ENCODE data around the gene MTHFSD. TPM values are rescaled to one million over a fixed set of nuclear protein-coding genes. Genes with fewer than 3 reads are reported as not detected.

The MTHFSD gene
- total RNA-seq, 1 donor, result 14.7 TPM

DNA sequence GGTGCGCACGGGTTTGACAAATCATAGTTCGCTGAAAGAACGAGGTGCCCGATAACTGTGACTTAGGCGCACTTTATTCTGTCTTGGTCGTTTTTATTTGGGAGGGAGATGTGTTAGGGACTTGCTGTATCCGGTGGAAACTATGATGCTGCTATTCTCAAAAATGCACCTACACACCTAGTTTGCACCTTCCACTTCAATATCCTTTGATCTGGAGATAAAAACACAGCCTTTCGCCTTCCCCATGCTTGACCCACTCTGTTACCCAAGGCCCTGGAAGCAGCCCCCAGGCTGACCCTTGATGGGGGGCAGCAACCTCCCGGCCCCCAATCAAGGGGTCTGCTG is 59.7 kb downstream of the MTHFSD start:
- H3K4me3 ChIP-seq (ENCODE audit: low read depth, low read length), result no peak overlapping the region
- DNase-seq (ENCODE audit: low read depth), result no peak
- TF ChIP-seq, protein P1, sequence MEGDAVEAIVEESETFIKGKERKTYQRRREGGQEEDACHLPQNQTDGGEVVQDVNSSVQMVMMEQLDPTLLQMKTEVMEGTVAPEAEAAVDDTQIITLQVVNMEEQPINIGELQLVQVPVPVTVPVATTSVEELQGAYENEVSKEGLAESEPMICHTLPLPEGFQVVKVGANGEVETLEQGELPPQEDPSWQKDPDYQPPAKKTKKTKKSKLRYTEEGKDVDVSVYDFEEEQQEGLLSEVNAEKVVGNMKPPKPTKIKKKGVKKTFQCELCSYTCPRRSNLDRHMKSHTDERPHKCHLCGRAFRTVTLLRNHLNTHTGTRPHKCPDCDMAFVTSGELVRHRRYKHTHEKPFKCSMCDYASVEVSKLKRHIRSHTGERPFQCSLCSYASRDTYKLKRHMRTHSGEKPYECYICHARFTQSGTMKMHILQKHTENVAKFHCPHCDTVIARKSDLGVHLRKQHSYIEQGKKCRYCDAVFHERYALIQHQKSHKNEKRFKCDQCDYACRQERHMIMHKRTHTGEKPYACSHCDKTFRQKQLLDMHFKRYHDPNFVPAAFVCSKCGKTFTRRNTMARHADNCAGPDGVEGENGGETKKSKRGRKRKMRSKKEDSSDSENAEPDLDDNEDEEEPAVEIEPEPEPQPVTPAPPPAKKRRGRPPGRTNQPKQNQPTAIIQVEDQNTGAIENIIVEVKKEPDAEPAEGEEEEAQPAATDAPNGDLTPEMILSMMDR (IDR thresholded peaks at IDR 0.05; ENCODE audit: insufficient read depth, low read depth, low read length), result no peak

GRCh38 chr16:86494565-86495356 is 60.3 kb downstream of the MTHFSD start:
- H3K4me3 ChIP-seq (ENCODE audit: low read depth, low read length), result no peak overlapping the region
- DNase-seq (ENCODE audit: low read depth), result no peak
- TF ChIP-seq, protein P1 (IDR thresholded peaks at IDR 0.05; ENCODE audit: insufficient read depth, low read depth, low read length), result no peak

- no peak overlapping the region for H3K4me3 ChIP-seq (ENCODE audit: low read depth, low read length)
- TF ChIP-seq, protein P1 (IDR thresholded peaks at IDR 0.05; ENCODE audit: insufficient read depth, low read depth, low read length), result no peak
- no peak for DNase-seq (ENCODE audit: low read depth)
These were observed 60.9 kb downstream of the MTHFSD start for GRCh38 chr16:86494039-86494564.

- DNase-seq (ENCODE audit: low read depth), result no peak
- H3K4me3 ChIP-seq (ENCODE audit: low read depth, low read length), result no peak overlapping the region
- TF ChIP-seq, protein P1 (IDR thresholded peaks at IDR 0.05; ENCODE audit: insufficient read depth, low read depth, low read length), result no peak
These were observed 61.9 kb downstream of the MTHFSD start for GRCh38 chr16:86492961-86493629.

- DNase-seq (ENCODE audit: low read depth), result no peak
- TF ChIP-seq, protein P1 (IDR thresholded peaks at IDR 0.05; ENCODE audit: insufficient read depth, low read depth, low read length), result no peak
- H3K4me3 ChIP-seq (ENCODE audit: low read depth, low read length), result no peak overlapping the region
These were observed 62.6 kb downstream of the MTHFSD start for GRCh38 chr16:86492267-86492960.

DNA sequence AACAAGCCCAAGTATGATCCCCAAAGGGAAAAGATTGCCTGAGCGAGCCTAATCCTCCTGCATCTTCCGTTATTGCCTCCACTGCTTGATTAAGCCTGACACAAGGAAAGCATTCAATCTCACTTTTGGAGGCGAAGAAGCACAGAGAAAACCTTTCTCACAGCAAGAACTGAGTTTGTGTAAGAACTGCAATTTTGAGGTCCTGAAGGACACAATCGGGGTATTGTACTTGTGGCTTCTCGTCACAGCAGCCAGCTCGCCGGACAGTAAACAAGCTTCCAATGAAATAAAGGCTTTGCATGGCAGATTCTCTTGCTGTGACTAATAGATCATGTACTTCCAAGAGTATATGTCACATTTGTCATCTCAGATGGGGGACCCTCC is 63.4 kb downstream of the MTHFSD start:
- H3K4me3 ChIP-seq (ENCODE audit: low read depth, low read length), result no peak overlapping the region
- DNase-seq (ENCODE audit: low read depth), result no peak
- TF ChIP-seq, protein P1 (IDR thresholded peaks at IDR 0.05; ENCODE audit: insufficient read depth, low read depth, low read length), result no peak
